NCI-H345 (cell line): ENCODE results near the gene ANKS1B.
"Not testable (repeated sequence)": the region's sequence is repeated elsewhere in the genome, so short reads cannot be mapped to it uniquely, and the experiment has no call there.

Experiments used
- DNase-seq: peaks from one replicate; lab custom pipeline; 2025; lab: John Stamatoyannopoulos, UW

The ANKS1B gene

GRCh38 chr12:99577125-99577524 lies 407.6 kb downstream of the ANKS1B start:
- not testable (repeated sequence) for DNase-seq

DNA sequence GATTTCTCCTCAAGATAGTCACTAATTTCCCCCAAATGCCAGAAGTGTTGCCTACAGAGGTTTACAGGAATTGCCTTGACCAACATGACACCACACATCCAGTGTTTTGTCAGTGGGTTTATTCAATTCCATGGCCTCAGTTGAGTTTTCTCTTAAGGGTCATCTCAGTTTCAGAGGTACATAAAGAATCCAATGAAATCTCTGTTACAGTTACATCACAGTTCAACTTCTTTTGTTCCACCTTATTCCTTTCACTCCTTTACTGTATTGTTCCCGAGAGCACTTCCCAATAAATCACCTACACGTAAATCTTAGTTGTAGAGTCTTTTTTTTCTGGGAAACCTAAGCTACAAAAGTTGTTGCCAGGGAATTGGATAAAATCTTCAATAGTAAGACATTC lies 410.8 kb downstream of the ANKS1B start:
- no peak for DNase-seq

- DNase-seq, result no peak
Measured at GRCh38 chr12:99567072-99567471, 417.7 kb downstream of the ANKS1B start.

DNA sequence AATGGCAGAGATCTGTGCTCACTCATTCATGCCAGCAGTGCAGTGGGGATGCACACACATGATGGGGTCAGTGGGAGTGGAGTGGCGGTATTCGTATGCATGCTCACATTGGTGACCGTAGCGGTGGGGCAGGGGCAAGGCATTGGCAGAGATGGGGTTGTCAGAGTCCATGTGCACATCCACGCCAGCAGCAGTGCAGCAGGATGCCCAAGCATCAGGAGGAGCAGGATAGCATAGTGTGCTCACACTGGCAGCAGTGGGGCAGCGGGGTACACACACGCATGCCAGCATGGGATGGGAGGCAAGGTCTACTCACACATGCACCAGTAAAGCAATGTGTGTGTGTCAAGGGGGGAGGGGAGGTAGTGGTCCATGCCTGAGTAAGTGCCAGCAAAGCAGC lies 426.6 kb downstream of the ANKS1B start:
- no peak for DNase-seq

- peak; percentile 6 for DNase-seq
Measured at GRCh38 chr12:99553461-99553860, 431.3 kb downstream of the ANKS1B start.

DNA sequence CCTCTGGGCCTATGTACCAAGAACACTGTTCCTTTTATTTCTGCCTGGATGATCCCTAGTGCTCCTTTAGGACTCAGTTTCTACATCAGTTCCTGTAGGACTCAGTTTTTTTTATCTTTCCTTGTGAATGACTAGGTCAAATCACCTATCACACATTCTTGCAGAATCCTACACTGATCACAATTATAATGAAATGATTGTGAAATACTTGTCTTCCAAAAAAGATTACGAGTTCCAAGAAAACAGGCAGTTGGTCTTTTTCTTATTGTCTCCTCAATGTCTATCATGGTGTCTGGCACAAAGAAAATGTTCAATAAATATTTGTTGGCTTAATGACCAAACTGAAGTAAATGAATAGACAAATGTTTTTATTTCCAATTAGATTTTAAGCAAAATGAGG lies 432.7 kb downstream of the ANKS1B start:
- DNase-seq, result no peak

GRCh38 chr12:99549651-99550050 lies 435.1 kb downstream of the ANKS1B start:
- no peak for DNase-seq

DNA sequence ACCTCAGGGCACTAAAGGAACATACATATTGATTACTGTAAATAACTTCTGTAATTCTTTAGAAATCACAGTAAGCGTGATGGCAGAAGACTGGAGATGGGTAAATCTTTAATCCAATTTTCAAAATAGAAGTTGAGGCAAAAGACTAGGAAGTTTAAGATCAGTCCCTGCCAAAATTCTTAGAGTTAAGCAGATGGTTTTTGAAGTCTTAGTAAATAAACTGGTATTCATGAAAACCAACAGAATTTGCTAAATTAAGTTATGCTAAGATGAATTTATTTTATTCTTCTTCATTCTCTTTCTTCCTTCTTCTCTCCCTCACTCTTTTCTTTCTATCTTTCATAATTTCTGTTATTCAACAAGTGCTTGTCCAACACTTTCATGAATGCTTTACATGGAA lies 435.5 kb downstream of the ANKS1B start:
- DNase-seq, result no peak

DNA sequence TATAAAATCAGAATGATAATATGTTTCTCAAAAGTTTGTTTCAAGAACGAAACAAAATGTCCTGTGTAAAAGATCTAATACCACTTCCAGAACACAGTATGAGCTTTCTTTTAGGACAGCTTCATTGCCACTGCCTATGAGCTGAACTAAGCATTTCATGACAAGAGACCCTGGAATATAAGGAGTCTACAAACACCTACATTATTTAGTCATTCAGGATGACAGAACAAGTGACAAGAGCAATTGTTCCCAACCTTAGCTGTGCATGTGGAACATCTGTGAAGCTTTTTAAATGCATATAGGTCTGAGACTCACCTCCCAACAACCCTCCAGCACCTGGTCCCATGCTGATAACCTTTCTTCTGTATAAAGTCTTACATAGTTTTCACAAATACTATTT lies 440.3 kb downstream of the ANKS1B start:
- DNase-seq, result no peak

DNA sequence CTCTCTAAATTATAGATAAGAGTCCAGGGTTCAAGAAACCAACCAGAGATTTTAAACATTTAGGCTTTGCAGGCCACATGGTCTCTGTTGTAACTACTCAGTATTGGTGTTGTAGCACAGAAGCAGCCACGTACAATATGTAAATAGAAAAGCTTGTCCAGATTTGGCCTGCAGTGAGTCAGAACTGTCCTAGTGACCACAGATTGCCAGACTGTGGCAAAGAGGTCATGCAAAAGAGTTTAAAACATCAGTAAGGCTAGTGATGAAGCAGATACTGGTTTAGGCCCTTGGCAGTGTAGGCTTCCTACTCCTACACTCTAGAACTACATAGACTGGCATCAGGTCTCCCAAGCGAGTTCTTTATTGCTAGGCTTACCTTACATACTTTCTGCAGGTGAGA lies 454.8 kb downstream of the ANKS1B start:
- DNase-seq, result no peak

GRCh38 chr12:99528478-99528877 lies 456.3 kb downstream of the ANKS1B start:
- DNase-seq, result no peak

DNA sequence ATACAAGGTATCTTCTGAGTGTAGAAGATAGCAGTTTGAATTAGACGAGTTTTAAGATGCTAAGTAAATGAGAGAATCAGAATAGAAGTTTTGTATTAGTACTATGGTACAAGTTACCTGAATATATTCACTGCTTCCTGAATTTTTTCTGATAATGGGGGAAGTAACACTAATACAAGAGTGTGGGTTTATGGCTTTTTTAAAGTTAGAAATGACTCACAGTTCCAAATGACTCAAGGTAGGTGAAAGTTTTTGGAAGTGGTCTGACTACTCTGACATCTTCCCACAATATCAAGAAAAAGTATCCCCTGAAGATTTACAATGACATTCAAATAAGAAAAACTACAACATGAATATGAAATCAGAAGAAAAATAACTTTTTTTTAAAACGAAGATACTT lies 460.9 kb downstream of the ANKS1B start:
- DNase-seq, result no peak

DNA sequence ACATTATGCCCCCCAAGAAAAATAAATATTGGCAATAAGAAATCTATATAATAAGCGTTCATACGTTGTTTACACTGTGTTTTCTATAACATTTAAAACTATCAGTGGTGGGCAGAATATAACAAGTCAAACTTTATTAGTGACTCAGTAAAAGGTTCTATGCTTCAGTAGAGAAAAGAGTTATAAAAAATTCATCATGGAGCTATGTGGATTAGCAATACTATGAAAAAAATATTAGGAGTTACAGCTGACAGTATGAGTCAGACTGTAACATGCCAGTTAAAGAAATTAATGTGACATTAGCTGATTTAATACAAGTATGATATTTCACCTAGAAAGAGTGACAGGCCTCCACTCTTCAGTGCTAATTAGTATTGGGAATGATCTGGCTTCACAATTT lies 462.3 kb downstream of the ANKS1B start:
- DNase-seq, result no peak

- no peak for DNase-seq
Measured at GRCh38 chr12:99521664-99522063, 463.1 kb downstream of the ANKS1B start.

DNA sequence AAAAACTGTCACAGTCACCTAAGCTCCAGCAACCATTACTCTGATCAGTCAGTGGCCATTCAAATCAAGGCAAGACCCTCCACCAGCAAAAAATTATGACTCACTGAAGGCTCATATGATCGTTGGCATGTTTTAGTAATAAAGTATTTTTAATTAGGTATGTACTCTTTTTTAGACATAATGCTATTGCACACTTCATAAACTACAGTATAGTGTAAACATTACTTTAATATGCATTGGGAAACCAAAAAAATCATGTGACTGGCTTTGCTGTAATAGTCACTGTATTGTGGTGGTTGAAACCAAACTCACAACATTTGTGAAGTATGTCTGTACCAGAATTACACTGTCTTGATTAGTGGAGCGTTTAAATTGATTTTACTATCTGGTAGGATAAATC lies 471.7 kb downstream of the ANKS1B start:
- no peak for DNase-seq

- DNase-seq, result no peak
Measured at GRCh38 chr12:99505805-99506204, 478.9 kb downstream of the ANKS1B start.

DNA sequence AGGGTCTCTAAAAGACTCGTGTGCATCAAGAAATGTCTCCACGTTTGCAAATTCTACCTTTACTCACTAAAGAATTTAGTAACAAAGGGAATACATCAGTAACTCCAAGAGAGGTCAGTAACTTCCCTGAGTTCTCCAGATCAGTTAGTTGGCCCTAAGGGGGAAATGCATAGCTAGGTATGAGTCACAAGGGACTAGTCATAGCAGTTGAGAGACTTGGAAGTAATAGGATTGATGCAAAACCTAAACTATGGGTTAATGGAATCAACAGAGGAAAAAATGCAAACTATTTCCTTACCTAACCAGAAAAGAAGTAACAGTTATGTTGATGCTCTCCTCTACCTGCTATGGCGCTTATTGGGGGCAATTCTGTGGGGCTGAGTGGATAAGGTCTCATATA lies 486.0 kb downstream of the ANKS1B start:
- DNase-seq, result no peak

- DNase-seq, result no peak
Measured at GRCh38 chr12:99495799-99496198, 488.9 kb downstream of the ANKS1B start.

DNA sequence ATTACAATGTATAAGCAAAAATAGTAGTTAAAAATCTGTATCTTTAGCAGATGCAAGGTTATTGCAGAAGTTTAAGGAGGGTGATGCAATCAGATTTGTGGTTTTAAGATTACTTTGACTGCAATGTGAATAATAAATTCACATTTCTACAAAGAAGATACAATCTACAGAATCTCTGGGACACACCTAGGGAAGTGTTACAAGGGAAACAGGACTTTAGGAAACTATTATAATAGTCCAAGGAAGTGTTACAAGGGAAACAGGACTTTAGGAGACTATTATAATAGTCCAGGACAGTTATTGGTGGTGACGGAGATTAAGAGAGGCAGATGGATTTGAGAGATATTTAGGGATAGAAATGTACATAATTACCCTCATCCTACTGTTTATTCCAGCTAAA lies 491.5 kb downstream of the ANKS1B start:
- no peak for DNase-seq

- no peak for DNase-seq
Measured at GRCh38 chr12:99486277-99486676, 498.5 kb downstream of the ANKS1B start.

DNA sequence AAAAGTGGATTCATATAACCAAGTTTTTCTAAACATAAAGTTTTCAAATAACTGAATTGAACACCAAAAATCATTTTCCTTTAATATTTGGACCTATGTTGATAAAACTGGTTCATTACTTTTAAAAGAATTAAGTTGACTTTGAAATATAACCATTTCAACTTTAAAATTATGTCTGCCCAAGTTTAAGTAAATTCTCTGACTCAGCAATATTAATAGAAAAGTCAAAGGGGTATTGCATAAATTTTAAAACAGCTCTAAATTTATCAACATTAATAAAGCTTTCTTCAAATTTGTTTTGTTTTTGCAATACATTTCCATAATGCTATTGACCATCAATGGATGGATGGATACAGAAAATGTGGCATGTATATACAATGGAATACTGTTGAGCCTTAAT lies 505.6 kb downstream of the ANKS1B start:
- DNase-seq, result no peak

- peak; percentile 22 for DNase-seq
Measured at GRCh38 chr12:99476956-99477355, 507.8 kb downstream of the ANKS1B start.

DNA sequence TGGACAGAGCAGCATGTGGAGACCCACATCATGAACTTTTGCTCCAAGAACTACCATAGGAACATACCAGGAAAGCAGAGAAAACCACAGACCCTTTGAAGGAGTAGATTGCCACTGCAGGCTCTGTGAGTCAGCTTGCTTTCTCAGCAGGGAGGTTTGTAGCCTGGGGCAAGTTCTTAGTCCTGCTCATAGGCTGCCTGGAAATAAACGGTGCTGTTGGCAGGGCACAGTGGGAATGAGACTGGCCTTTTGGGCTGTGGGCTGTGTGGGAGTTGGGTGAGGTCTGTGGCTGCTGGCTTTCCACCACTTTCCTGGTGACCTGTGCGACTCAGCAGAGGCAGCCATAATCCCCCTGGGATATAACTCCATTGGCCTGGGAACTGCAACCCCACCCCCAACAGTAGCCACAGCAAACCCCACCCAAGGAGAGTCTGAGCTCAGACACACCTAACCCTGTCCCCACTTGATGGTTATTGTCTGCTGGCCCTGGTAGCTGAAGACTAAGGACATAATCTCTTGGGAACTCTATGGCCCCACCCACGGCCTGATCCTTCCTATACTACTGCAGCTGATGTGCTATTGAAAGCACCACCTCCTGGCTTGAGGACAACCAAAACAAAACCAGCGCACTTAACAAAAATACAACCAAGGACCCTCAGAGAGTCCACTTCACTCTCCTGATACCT lies 529.2 kb downstream of the ANKS1B start:
- peak; percentile 47 for DNase-seq

- DNase-seq, result no peak
Measured at GRCh38 chr12:99454539-99455172, 530.1 kb downstream of the ANKS1B start.
